GM21717 (cell line): ENCODE data around the gene DOCK1.

Experiments used
- ATAC-seq: cut with Tn5 transposase; IDR thresholded peaks from one replicate; pipeline ENCODE4 v1.9.1; 2021; ENCODE audit warnings: mild to moderate bottlenecking, moderate library complexity; ENCODE audit not compliant: unreplicated experiment

Gene DOCK1

DNA sequence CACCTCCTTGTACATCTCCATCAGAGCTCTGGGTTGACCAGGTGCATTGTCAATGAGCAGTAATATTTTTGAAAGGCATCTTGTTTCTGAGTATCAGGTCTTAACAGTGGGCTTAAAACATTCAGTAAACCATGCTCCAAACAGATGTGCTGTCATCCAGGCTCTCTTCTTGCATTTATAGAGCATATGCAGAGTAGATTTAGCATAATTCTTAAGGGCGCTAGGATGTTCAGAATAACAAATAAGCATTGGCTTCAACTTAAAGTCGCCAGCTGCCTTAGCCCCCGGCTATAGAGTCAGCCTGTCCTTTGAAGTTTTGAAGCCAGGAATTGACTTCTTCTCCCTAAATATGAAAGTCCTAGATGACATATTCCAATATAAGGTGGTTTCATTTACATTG is 421.7 kb downstream of the DOCK1 start:
- ATAC-seq: no peak

DNA sequence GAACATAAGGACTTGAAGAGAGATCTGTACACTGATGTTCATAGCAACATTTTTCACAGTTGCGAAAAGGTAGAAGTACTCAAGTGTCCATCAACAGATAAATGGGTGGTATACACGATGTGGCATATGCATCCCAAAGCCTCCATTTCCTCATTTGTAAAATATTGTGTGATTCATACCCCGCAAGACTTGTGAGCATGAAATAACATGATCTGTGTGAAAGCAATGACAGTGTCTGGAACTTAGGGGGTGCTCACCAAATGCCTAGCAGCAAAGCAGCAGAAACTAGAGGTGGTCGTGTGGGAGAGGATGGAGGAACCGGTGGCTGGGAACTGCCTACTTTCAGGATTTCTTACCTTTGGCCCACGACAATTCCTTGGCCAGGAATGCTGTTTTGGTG is 426.5 kb downstream of the DOCK1 start:
- no peak for ATAC-seq

DNA sequence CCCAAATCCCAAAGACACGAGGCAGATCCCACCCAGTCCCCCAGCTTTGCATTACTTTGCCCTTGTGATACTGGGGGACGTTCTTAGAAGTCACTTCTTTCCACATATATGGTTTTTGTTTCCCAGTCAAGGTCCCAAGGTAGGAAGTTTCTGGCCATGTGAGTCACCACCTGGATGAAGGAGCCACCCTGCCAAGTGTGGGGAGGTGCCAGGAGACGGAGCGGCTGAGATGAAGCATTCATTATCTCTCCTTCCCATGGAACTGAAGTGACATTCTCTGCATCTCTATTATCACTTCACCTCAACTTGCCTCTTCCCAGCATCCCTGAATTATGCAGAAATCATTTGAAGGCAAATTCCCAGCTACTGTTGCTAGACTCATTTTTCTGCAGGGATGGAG is 427.4 kb downstream of the DOCK1 start:
- ATAC-seq: no peak

DNA sequence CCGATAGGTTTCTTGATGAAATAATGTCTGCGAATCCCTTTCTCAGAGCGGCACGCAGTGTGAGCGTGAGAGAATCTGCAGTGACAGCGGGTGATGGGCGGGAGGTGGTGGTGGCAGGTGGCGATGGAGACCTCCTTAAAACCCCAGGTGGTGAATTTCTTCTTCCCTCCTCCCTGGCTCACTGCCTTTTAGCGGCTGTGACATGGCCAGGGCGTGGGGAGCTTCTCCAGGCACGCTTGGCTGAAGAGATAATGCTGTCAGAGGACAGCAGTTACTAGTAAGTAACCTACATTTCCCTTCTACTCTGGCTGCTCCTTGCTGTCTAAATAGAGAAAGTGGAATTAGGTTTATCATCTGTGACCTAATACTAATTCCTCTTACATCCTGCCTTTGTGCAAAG is 432.6 kb downstream of the DOCK1 start:
- no peak for ATAC-seq

DNA sequence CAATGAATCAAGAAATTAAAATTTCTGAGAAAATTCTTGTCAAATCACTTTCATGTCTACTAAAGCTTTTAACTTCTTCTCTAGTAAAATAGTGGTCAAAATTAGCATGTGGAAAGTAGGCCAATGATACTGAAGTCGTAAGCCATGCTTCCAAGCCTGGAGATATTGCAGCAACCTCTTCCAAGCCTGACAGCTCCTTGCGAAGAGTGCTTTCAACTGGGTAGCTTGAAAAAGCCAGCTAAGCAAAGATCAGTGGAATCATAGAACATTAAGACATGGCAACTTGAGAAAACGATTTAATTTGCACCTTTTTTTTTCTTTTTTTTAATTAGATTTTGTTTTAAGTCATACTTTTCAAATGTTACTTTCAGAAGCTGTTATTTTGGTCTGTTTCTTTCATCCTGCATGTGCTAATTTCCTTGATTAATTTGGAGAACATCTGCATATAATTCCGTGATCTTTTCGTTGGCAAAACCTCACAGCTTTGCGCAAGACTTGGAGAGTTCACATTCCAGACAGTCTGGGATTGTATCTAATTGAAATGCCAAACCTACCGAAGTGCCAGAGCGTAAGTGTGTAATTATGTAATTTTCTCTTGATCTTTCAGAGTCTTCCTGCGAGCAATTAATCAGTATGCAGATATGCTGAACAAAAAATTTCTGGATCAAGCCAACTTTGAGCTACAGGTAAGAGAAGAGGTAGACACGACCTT is 433.3 kb downstream of the DOCK1 start:
- ATAC-seq: no peak

DNA sequence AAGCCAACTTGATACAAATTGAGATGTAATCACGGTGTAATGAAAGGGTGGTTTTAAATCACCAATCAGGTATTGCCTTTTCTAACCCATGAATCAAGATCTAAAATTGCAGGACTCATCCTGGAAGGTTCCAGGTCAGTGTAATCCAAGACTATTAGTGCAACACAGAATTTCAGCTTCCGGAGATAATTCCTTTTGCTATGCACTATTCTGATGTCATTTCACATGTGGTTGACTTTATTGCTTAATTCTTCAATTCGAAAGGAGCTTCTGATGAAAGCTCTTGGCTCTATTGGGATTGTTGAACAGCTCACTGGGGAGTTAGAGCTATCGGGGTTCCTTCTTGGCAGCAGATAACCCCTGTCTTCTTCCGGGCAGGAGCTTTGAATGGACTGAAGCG is 438.6 kb downstream of the DOCK1 start:
- no peak for ATAC-seq

DNA sequence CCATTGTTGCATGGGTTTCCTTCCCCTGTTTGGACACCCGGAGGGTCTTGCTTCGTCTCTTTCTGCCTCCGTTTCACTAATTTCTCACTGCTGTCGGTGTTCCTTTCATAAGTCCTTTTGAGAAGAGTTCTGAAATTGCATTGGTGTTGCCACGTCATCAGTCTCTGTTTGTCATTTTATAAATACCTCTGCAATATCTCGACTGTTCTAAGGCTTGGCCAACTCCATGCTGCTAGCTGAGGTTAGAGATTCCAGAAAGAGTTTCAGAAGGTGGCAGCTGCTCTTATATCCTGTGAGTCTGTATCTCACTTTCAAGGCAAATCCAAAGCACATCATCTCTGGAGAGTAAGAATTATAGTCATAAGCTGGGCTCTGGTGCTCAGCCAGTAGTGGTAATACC is 439.1 kb downstream of the DOCK1 start:
- ATAC-seq: no peak

DNA sequence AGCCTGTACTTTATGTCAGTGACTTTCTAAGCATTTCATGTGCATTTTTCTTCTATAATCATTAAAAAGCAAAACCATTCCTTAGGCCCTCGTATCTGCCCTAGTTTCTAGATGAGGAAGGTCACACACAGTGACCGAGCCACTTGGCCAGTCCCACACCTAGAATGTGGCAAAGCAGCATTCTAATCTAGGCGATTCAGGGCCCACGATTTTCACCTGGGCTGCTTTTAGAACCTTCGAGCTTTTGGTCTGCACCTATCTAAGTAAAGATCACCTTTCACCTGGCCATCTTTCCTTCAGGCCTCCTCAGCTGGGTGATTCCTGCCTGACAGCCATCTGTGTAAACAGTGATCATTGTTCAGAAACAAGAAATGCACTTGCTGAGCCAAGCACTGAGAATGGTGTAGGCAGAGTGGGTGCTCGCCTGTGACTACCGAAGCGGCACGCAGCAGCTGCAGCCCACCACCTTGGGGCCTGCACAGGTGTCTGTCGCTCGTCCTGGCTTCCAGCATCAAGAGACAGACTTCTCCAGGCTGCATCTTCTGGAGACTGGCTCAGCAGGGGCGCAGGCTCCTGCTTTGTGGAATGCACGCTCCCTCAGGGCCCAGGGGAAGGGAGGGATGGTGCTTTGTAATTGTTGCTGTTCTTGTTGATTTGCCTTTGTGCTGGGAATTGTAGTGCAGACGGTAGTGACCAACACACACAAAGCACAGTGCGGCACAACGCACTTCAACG is 440.2 kb downstream of the DOCK1 start:
- no peak for ATAC-seq

DNA sequence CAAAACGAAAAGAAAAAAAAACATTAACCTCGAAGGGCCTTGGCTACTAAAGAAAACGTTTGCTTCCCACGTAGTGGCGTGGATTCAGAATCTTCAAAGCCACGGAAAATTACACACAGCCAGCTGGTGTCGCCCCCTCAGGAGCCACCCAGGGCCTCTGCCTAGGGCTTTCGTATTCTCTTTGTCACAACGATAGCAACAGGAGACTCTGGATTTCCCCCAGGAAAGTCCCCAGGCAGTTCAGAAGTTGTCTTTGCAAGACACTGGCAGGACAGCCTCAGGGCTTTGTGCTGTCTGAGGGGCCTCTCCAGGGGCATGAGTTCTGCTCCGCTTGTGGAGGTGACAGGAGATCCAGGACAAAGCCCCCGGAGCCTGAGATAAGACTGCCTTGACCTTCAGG is 441.4 kb downstream of the DOCK1 start:
- ATAC-seq: peak; percentile 71

DNA sequence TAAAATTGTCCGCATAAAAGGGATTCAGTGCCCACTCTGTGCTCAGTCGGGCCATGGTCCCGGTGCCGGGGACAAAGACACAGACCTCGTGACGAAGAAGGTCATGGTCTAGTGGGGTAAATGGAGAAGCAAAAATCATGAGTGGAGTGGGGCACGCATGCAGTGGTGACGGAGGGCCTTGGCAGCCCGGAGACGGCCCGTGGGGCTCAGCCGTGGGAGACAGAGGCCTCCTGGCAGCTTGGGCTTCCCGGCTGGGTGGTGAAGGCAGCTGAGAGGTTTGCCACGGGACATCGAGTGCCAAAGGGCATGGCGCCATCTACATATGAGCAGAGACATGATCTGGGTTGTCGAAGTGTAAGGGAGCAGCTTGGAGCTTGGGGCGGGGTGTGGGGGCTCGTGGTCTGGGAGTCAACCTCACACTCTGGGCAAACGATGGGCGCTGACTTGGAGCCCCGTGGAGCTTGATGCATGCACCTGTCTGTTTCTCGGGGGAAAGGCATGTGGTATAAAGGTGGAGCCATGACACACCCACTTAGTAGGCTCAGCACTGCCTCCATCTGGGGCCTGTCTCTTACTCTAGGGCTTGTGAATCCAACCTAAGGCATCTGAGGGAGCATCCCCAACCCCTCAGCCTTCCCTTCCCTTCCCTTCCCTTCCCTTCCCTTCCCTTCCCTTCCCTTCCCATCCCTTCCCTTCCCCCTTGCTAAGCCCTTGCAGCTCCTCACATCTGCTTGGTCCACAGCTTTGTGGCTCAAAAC is 442.2 kb downstream of the DOCK1 start:
- no peak for ATAC-seq

DNA sequence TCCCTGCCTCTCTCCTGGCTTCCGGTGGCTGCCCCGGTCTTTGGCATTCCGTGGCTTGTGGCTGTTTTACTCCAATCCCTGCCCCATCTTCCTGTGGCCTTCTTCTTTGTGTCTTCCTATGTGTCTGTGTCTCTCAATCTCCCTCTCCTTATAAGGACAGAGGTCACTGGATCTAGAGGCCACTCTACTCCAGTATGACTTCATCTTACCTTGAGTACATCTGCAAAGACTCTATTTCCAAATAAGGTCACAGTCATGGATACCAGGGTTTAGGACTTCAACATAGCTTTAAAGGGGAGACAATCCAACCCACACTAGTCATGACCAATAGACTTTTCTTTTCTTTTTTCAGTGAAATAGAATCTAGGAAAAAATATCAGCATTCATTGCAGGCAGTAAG is 444.5 kb downstream of the DOCK1 start:
- ATAC-seq: no peak

DNA sequence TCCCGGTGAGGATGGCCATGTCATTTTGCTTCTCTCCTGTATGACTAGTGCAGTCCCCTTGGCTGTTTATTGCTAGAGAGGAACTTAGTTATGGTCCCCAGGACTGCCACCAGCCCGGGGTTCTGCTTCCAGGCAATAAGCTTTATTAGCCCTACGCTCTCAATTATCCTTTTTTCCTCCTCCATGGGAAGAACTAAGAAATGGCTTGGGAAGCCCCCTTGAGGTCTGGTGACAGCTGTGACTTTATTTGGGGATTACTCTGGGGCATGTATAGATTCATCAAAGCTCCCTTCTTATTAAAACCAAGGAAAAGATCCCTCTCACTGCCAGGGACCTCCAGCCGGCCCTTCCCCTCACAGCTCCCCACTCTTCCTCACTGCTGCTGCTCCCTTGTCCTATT is 446.3 kb downstream of the DOCK1 start:
- no peak for ATAC-seq

DNA sequence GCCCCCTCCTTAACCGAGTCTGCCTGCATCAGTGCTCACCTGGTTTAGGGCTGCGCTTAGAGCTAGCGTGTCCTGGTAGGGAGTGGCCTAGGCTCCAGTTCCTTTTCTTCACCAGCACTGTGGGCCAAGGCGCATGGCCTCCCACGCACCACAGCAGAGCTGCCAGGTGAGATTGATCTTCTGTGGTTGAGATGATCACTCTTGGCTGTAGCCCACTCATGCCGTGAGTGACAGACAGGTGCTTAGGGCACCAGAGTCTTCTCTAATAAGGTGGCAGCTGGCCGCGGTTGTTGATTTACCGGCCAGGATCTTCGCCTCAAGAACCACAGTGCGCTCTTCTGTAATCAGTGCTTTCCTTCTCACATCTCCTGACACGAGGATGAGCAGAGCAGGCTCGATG is 448.3 kb downstream of the DOCK1 start:
- ATAC-seq: no peak

DNA sequence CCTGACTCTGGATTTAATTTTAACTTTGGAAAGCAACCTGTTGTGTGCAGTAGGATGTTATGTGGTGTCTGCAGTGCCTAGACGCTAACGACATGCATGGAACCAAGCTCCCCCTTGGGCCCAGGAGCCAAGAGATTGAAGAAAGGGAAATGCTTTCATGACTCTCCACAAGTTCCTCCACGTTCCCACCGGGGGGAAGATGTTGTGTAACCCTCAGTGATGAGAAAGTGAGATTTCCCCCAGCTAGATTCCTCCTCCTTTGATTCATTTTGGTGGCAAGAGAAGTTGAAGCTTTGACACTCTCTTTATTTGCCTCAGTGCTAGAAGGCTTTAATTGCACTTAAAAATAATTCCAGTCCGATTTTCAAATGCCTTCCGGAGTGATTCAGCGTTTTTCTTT is 449.0 kb downstream of the DOCK1 start:
- ATAC-seq: no peak

DNA sequence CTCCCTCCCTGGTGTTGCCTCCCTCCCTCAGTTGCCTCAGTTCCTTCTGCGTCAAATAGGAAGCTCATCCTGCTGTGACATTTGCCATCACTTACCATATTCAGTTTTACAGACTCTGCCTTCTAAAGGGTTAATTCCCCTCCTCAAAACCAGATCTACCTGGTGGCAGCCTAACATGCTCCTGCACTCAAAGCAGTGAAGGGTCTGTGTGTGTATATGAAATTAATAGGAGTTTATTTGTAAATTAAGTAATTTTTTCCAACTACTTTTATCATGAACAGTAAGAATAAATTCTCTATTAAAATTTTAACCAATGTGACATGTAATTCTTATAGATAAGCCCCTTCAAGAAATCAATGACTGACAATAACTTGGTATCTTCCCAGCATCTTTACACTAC is 449.8 kb downstream of the DOCK1 start:
- no peak for ATAC-seq

DNA sequence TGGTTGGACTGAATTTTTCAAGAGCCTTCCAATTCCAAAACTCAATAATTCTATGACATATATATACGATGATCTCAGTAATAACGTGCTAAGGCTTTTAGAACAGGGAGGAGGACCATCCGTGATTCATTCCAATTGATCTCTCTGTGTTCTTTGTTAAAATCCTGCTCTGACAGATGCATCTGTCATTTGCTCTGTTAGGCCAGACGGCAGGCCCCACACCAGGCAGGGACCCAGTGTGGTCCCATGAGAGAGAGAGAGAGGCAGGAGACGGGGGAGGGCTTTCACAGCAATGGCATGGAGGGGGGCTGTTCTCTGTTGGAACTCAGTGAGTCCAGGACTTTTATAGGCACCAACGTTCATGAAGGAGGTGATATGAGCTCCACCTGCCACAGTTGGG is 451.1 kb downstream of the DOCK1 start:
- ATAC-seq: no peak

DNA sequence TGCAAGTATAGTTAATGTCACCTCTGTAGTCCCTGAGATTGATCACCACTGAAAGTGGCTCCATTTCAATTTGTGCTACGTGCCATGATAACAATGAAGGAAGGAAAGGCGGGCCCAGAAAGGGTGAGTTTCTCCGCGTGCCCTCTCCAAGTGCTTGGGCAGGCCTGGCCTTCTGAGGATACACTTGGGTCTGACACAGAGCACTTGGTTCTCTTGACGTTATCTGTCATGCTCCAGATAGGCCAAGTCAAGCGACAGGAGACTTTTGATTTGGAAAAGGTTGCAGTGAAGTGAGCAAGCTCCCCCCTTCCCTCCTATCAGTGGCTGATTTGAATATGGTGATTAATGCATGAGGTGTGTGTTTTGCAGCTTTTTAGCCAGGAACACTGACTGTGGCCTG is 452.0 kb downstream of the DOCK1 start:
- no peak for ATAC-seq

DNA sequence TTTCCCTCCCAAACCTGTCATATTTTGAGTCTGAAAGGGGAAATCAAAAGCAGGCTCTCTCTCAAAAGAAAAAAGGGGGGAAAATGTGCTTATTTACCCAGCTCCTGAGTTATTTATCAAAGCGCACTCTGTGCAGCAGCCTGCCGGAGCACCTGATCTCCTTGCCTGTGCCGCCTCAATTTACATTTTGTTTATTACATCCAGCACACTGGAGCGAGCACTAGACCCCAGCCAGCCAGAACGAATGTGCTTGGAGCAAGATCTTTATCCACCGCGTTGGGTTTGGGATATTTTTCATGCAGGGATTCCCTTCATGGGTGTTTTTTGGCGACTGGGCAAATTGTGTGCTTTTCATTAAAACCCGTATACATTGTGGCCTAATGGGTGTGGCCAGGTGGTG is 453.1 kb downstream of the DOCK1 start:
- no peak for ATAC-seq

DNA sequence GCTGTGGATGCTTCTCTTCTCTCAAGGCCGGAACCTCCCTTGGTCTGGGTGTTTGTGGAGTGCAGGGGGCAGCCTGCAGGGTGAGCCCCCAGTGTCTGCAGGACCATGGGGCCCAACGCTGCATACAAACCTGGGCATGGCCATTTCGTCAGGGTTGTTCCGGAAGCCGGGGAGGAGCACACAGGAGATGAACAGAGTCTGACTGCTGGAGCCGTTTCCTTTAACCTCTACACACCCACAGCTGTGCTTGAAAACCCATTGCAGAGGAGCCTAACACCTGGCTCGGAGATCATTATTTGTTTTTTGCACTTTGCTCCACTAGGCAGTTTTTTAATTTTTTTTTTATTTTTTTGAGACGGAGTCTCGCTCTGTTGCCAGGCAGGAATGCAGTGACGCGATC is 458.8 kb downstream of the DOCK1 start:
- ATAC-seq: no peak

DNA sequence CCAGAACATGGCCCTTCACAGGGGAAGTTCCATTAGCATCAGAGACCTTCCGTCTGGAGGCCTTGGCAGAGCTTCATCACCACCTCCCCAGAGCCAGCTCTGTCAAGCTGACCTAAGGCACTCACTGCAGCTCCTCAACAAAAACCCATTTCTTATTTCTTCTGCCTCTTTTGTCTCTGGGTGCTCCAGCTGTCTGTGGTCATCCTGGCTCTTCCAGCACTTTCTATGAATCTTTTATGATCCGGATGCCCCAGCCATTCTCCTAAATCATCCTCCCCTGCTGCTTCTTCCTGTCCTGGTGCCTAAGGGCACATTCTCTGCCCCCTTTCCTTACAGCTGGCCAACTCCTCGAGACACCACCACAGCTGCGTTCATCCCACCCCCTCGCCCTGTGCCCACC is 462.9 kb downstream of the DOCK1 start:
- ATAC-seq: no peak

DNA sequence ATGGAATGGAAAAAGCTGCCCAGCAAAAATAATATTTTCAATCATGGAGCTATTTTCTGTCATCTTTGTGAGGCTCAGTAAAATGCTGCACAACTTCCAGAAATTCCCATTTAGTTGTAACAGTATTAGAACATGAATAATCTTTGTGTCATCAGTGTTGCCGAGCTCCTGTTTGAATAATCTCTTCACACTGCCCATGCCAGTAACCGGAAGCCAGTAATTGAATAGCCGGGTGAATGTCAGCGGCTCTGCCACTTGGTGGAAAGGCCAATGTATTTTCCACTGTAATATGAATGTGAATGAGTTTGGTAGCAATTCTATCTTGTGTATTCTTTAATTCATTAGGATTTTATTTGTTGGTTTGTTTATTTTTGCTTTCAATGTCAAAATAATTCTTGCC is 463.7 kb downstream of the DOCK1 start:
- no peak for ATAC-seq

DNA sequence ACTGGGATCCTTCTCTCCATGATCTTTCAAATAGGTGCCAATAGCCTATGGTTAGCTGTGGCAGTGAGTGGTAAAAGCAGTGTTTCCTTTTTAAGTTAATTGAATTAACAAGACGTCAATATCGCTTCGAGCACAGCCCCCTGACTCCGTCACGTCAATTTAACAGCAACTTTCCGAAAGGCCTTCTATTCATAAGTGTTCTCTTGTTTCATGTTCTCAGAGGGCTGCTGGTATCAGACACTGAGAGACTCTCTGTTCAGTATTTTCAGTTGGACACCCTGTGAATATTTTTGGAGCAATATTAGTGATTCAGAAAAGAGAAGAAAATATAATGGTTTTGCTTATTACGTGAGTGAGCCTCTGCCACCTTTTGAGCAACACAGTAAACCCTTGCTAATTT is 465.4 kb downstream of the DOCK1 start:
- no peak for ATAC-seq
